IMR-90 (cell line): ENCODE data around the gene PPP1R8. TPM values are rescaled to one million over a fixed set of nuclear protein-coding genes. Genes with fewer than 3 reads are reported as not detected.

Experiments
- ATAC-seq: fragments of 200-7000 bp; cut with Tn5 transposase; 2 replicates; pipeline ENCODE4 v1.9.1; 2020; ENCODE audit warnings: low read depth, mild to moderate bottlenecking, moderate library complexity
- BruUV-seq: library from RNA; stranded (reverse); fragments of 400-500 nt; replicated peaks from 2 replicates; lab custom pipeline; 2021; lab: Mats Ljungman, UMichigan
- CTCF ChIA-PET: fragments of 300-600 bp; formaldehyde crosslinking; extraction: SDS; loops from one replicate; lab custom pipeline; 2021; ENCODE audit warnings: antibody characterized with exemption; lab: Yijun Ruan, JAX
- POLR2A ChIA-PET: fragments of 300-600 bp; sonication (Branson Sonifier 250); formaldehyde crosslinking; loops from one replicate; lab custom pipeline; 2022; ENCODE audit warnings: antibody characterized with exemption; ENCODE audit not compliant: unreplicated experiment; lab: Charles Lee
- DNase-seq: peaks from one replicate; pipeline ENCODE4 v3.0.0; 2013
- H2AFZ ChIP-seq: replicated peaks from 2 replicates; pipeline ENCODE3; 2013; ENCODE audit warnings: low read length, mild to moderate bottlenecking; ENCODE audit not compliant: poor library complexity
- H2AK5ac ChIP-seq: 2 replicates; pipeline ENCODE4 v1.6.1; 2013; ENCODE audit warnings: low read depth, low read length, inconsistent platforms
- H2AK9ac ChIP-seq: replicated peaks from 2 replicates; pipeline ENCODE3; 2013; ENCODE audit warnings: mild to moderate bottlenecking, low read depth, low read length, moderate library complexity; ENCODE audit not compliant: poor library complexity
- H2BK120ac ChIP-seq: 2 replicates; pipeline ENCODE4 v1.6.1; 2013; ENCODE audit warnings: low read depth, low read length, inconsistent platforms
- H2BK15ac ChIP-seq: 3 replicates; pipeline ENCODE4 v1.6.1; 2013; ENCODE audit warnings: low read depth, low read length, inconsistent platforms
- H2BK20ac ChIP-seq: 2 replicates; pipeline ENCODE4 v1.6.1; 2013; ENCODE audit warnings: low read depth, mild to moderate bottlenecking, inconsistent platforms, low read length, moderate library complexity
- H2BK5ac ChIP-seq: 2 replicates; pipeline ENCODE4 v1.6.1; 2013; ENCODE audit warnings: mild to moderate bottlenecking, low read depth, low read length, inconsistent platforms; ENCODE audit not compliant: poor library complexity, severe bottlenecking
- H3K14ac ChIP-seq: replicated peaks from 2 replicates; pipeline ENCODE4 v1.6.1; 2013; ENCODE audit warnings: low read depth, low read length, inconsistent platforms
- H3K18ac ChIP-seq: 2 replicates; pipeline ENCODE4 v1.6.1; 2013; ENCODE audit warnings: low read depth, low read length, control low read depth
- H3K23ac ChIP-seq: 2 replicates; pipeline ENCODE4 v1.6.1; 2013; ENCODE audit warnings: low read depth, low read length, inconsistent platforms
- H3K27ac ChIP-seq: 2 replicates; pipeline ENCODE4 v1.5.1; 2013; ENCODE audit warnings: mild to moderate bottlenecking, control low read depth, low read length; ENCODE audit not compliant: insufficient read depth
- H3K27me3 ChIP-seq: 2 replicates; pipeline ENCODE4 v1.6.1; 2013; ENCODE audit warnings: low read length; ENCODE audit not compliant: control insufficient read depth, insufficient read depth
- H3K36me3 ChIP-seq: 2 replicates; pipeline ENCODE4 v1.6.1; 2013; ENCODE audit warnings: low read length, mixed read lengths; ENCODE audit not compliant: control insufficient read depth, insufficient read depth
- H3K4ac ChIP-seq: 2 replicates; pipeline ENCODE4 v1.6.1; 2013; ENCODE audit warnings: low read depth, low read length, inconsistent platforms
- H3K4me1 ChIP-seq: 2 replicates; pipeline ENCODE4 v1.6.1; 2013; ENCODE audit warnings: low read length, mixed read lengths; ENCODE audit not compliant: control insufficient read depth, insufficient read depth
- H3K4me2 ChIP-seq: 2 replicates; pipeline ENCODE4 v1.6.1; 2013; ENCODE audit warnings: low read depth, mild to moderate bottlenecking, control low read depth, low read length, moderate library complexity
- H3K4me3 ChIP-seq: 2 replicates; pipeline ENCODE4 v1.5.1; 2013; ENCODE audit warnings: low read depth, mild to moderate bottlenecking, control low read depth, low read length, moderate library complexity; ENCODE audit not compliant: insufficient read depth
- H3K56ac ChIP-seq: 2 replicates; pipeline ENCODE4 v1.6.1; 2013; ENCODE audit warnings: low read length, inconsistent platforms; ENCODE audit not compliant: insufficient read depth; ENCODE audit errors: extremely low read depth
- H3K79me1 ChIP-seq, 2 experiments: 2 replicates each; pipeline ENCODE4 v1.6.1; 2013; ENCODE audit warnings: low read length in 2 of 2, inconsistent platforms in 1 of 2, low read depth in 1 of 2
- H3K9ac ChIP-seq: 2 replicates; pipeline ENCODE4 v1.6.1; 2013; ENCODE audit warnings: low read depth, low read length, control low read depth
- H3K9me1 ChIP-seq: 2 replicates; pipeline ENCODE4 v1.6.1; 2013; ENCODE audit warnings: low read length, inconsistent platforms; ENCODE audit not compliant: insufficient read depth
- H3K9me3 ChIP-seq: 2 replicates; pipeline ENCODE4 v1.6.1; 2013; ENCODE audit warnings: low read length; ENCODE audit not compliant: control insufficient read depth, insufficient read depth
- H4K20me1 ChIP-seq: 2 replicates; pipeline ENCODE4 v1.6.1; 2013; ENCODE audit warnings: low read length, inconsistent platforms; ENCODE audit not compliant: insufficient read depth
- H4K5ac ChIP-seq: 2 replicates; pipeline ENCODE4 v1.6.1; 2013; ENCODE audit warnings: mild to moderate bottlenecking, low read depth, low read length, control low read depth
- H4K8ac ChIP-seq, 2 experiments: 2 replicates each; pipeline ENCODE4 v1.6.1; 2013; ENCODE audit warnings: low read depth in 2 of 2, low read length in 2 of 2, control low read depth in 1 of 2, inconsistent platforms in 1 of 2
- H4K91ac ChIP-seq: 2 replicates; pipeline ENCODE4 v1.6.1; 2013; ENCODE audit warnings: low read depth, low read length, inconsistent platforms; ENCODE audit not compliant: insufficient read depth
- MAFK ChIP-seq: IDR thresholded peaks from 2 replicates; pipeline ENCODE4 v1.6.1; 2012; ENCODE audit warnings: low read depth, low read length, improper control_type of control experiment
- MAZ ChIP-seq: IDR thresholded peaks from 2 replicates; pipeline ENCODE4 v1.6.1; 2012; ENCODE audit warnings: low read depth, mild to moderate bottlenecking, low read length, improper control_type of control experiment, moderate library complexity, borderline replicate concordance
- WGBS, 2 experiments: methylation state at CpG; one replicate each; pipeline versions ENCODE4 v1.1.5 to v1.1.7; 2013; ENCODE audit warnings: missing lambda C conversion rate in 2 of 2; ENCODE audit not compliant: insufficient read length in 1 of 2; ENCODE audit errors: extremely low coverage in 2 of 2; 5-methylcytosine and 5-hydroxymethylcytosine counted together
- dilution Hi-C: fragments of 300-500 bp; cut with HindIII; formaldehyde crosslinking; loops from one replicate; pipeline ENCODE4 v1.14.3; 2018; ENCODE audit warnings: low sequenced_read_pairs; ENCODE audit not compliant: unreplicated experiment
- in situ Hi-C: fragments of 300-500 bp; cut with MboI; formaldehyde crosslinking; loops from 3 replicates; pipeline ENCODE4 v1.14.3; 2019; ENCODE audit warnings: low sequenced_read_pairs, inconsistent platforms, mixed read lengths
- intact Hi-C: fragments of 100-400 bp; cut with micrococcal nuclease; formaldehyde crosslinking; loops from 2 replicates; pipeline ENCODE4 v1.10.0; 2022
- polyA plus RNA-seq, 3 experiments: library from polyadenylated mRNA; depleted of rRNA; stranded (reverse); fragments of >200 nt; gene quantifications; 2 replicates each; pipeline ENCODE4 v1.2.3, GENCODE V29; 2012; ENCODE audit warnings: low replicate concordance in 1 of 3
- total RNA-seq: library from RNA; depleted of rRNA; stranded (reverse); fragments of >200 nt; gene quantifications from 2 replicates; pipeline ENCODE4 v1.2.3, GENCODE V29; 2012

PPP1R8 gene
- total and polyA plus RNA-seq, 2 of the 4 experiments (the other 2 are of a cell fraction) = 53.8 to 80.1 TPM

DNA sequence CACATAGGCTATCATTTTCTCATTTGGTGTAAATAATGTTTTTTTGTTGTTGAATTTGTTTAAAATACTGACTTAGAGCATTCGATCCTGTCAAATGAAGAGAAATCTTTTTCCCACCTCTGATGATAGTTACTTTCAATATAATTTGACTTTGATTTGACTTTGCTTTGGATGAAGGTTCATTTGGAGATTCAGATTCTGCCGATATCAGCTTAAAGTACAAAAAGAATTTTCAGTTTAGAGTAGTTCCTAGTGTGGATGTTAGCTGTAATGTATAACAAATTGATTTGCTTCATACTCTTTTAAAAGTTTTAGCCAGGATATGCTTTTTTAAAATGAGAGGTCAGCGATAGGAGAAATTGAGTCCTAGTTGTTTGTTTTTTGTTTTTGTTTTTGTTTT, 47.6 kb upstream of the PPP1R8 start:
- TF ChIP-seq MAZ = no peak
- peak; percentile 74 for TF ChIP-seq MAFK
- no peak overlapping the region for H2BK120ac ChIP-seq
- peaks cover 45% of the 10 kb centered on the region for H4K20me1 ChIP-seq
- peaks cover 2% of the 10 kb centered on the region; the same call in 1 of the 2 replicates for H3K36me3 ChIP-seq
- H3K79me1 ChIP-seq = peaks cover 19 to 91% of the 10 kb centered on the region in 2 experiments; a peak in 3 of 4 replicates
- dilution Hi-C loops (no loop called here), intact Hi-C loops (no loop called here), in situ Hi-C loops (no loop called here)
- no TSS peak for BruUV-seq
- no peak overlapping the region for H2AK5ac ChIP-seq
- no peak overlapping the region for H3K4me3 ChIP-seq
- peaks cover 17% of the 10 kb centered on the region for H3K9me1 ChIP-seq
- H2BK15ac ChIP-seq = no peak overlapping the region
- H4K8ac ChIP-seq = no peak overlapping the region
- no peak overlapping the region for H3K23ac ChIP-seq
- H3K9ac ChIP-seq = no peak overlapping the region
- H3K9me3 ChIP-seq = no peaks in the 10 kb centered on the region
- POLR2A ChIA-PET = no interaction called here
- no peaks in the 10 kb centered on the region for H3K27me3 ChIP-seq
- H4K91ac ChIP-seq = no peak overlapping the region
- CTCF ChIA-PET = no interaction called here
- no peak overlapping the region for H3K4ac ChIP-seq
- no peak for ATAC-seq
- H3K14ac ChIP-seq = no peak overlapping the region
- H3K4me1 ChIP-seq = peaks cover 4% of the 10 kb centered on the region
- H3K56ac ChIP-seq = no peak overlapping the region
- DNase-seq = no peak
- no CpG with 5 or more reads among the region's 3 CpGs for WGBS, 2 experiments
- H2AFZ ChIP-seq = no peak overlapping the region
- H3K4me2 ChIP-seq = no peak overlapping the region
- H2BK5ac ChIP-seq = no peak overlapping the region
- H3K18ac ChIP-seq = no peak overlapping the region
- no peak overlapping the region for H2AK9ac ChIP-seq
- no peak overlapping the region for H2BK20ac ChIP-seq
- H3K27ac ChIP-seq = no peak overlapping the region
- H4K5ac ChIP-seq = no peak overlapping the region
